PC-3 (cell line): ENCODE data around the gene KCNC2.

Experiments used
- CTCF ChIP-seq: fragments of 300-600 bp; sonication (generic); conservative IDR thresholded peaks from 2 replicates; pipeline ENCODE4 v1.5.1; 2017; ENCODE audit warnings: antibody characterized with exemption, low read depth, mild to moderate bottlenecking, low read length
- EZH2 ChIP-seq: fragments of 300-600 bp; sonication (generic); IDR thresholded peaks from one replicate; pipeline ENCODE4 v1.6.1; 2017; ENCODE audit warnings: antibody characterized with exemption, mild to moderate bottlenecking, low read length; ENCODE audit not compliant: unreplicated experiment

DNA sequence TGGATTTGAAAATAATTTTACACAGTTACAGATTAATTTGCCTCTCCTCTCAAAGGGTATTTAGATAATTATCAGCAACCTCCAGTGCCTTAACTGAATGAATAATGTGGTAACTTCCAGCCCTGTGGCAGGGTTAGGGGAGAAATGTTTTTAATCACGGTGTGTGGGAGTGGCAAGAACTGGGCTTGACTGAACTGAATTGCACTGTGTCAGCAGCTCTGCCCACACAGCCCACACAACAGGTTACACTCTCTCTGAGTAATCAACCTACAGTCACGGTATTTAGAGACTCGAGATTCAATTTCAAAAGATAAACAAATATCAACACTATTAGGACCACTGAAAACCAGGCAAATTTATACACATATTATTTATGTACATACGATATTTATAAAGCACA is 198.5 kb downstream of the KCNC2 start:
- TF ChIP-seq CTCF (no peak), EZH2 (no peak)
